HepG2 (cell line): ENCODE measurements around the gene AKR1B15. TPM values are rescaled to one million over a fixed set of nuclear protein-coding genes. Genes with fewer than 3 reads are reported as not detected.
A peak's percentile ranks its signal among the peaks of the same experiment; 100 is the strongest.

Experiments
- ATAC-seq: fragments of 200-7000 bp; cut with Tn5 transposase; 3 replicates; pipeline ENCODE4 v1.9.1; 2020; ENCODE audit warnings: mild to moderate bottlenecking, moderate library complexity
- BruUV-seq: library from RNA; stranded (reverse); fragments of 400-500 nt; replicated peaks from 2 replicates; lab custom pipeline; 2021; lab: Mats Ljungman, UMichigan
- CTCF ChIA-PET: fragments of 300-600 bp; formaldehyde crosslinking; extraction: SDS; loops from one replicate; lab custom pipeline; 2021; ENCODE audit warnings: low total read pairs, inconsistent platforms, low intra/inter-chr PET ratio; lab: Yijun Ruan, JAX
- POLR2A ChIA-PET: fragments of 350-600 bp; sonication (Branson Sonifier 250); formaldehyde crosslinking; loops from one replicate; lab custom pipeline; 2020; ENCODE audit warnings: antibody characterized with exemption, inconsistent platforms; lab: Yijun Ruan, JAX
- DNase-seq: peaks from one replicate; pipeline ENCODE4 v3.0.0-alpha.2; 2015; ENCODE audit warnings: low spot score
- FAIRE-seq: peaks from 3 replicates; lab custom pipeline; 2011; peaks lifted over from hg19 to GRCh38; lab: Jason Lieb, UNC
- H2AFZ ChIP-seq: one replicate; pipeline ENCODE4 v1.6.1; 2011; ENCODE audit warnings: low read length, inconsistent platforms
- H3K27ac ChIP-seq: fragments of 300-600 bp; 3 replicates; pipeline ENCODE4 v1.8.0; 2011; ENCODE audit warnings: mixed run types, mild to moderate bottlenecking, mixed read lengths, low read length, inconsistent platforms; ENCODE audit not compliant: insufficient read depth; ENCODE audit errors: extremely low read length
- H3K27me3 ChIP-seq, 2 experiments: fragments of 200-600 bp in 1 of 2; 2 replicates in 1 of 2; 3 replicates in 1 of 2; pipeline versions ENCODE4 v1.6.0 to v1.8.0; 2011; ENCODE audit warnings: low read length in 2 of 2, mild to moderate bottlenecking in 2 of 2, moderate library complexity in 2 of 2, inconsistent platforms in 1 of 2; ENCODE audit not compliant: insufficient read depth in 2 of 2, control insufficient read depth in 1 of 2
- H3K36me3 ChIP-seq, 2 experiments: fragments of 200-600 bp in 1 of 2; replicated peaks in 1 of 2; 2 replicates in 1 of 2; 3 replicates in 1 of 2; pipeline versions ENCODE4 v1.5.1 to v1.8.0; 2011; ENCODE audit warnings: low read length in 2 of 2, inconsistent platforms in 1 of 2; ENCODE audit not compliant: insufficient read depth in 2 of 2, control insufficient read depth in 1 of 2
- H3K4me1 ChIP-seq: 2 replicates; pipeline ENCODE4 v1.5.1; 2012; ENCODE audit warnings: low read length, inconsistent platforms; ENCODE audit not compliant: insufficient read depth
- H3K4me2 ChIP-seq: 2 replicates; pipeline ENCODE4 v1.6.0; 2011; ENCODE audit warnings: low read depth, low read length, inconsistent platforms
- H3K4me3 ChIP-seq, 3 experiments: fragments of 200-600 bp in 1 of 3; sonication (generic), shearing (Covaris generic) in 1 of 3; replicated peaks in 1 of 3; 2 replicates each; pipeline ENCODE4 v1.5.1; 2011 to 2016; ENCODE audit warnings: low read length in 3 of 3, inconsistent platforms in 2 of 3, low read depth in 2 of 3, mild to moderate bottlenecking in 2 of 3, control low read depth in 1 of 3, mixed read lengths in 1 of 3; ENCODE audit not compliant: insufficient read depth in 1 of 3
- H3K79me2 ChIP-seq: one replicate; pipeline ENCODE4 v1.6.1; 2011; ENCODE audit warnings: low read length, inconsistent platforms; ENCODE audit not compliant: insufficient read depth
- H3K9ac ChIP-seq: 2 replicates; pipeline ENCODE4 v1.6.0; 2011; ENCODE audit warnings: mild to moderate bottlenecking, low read depth, low read length, inconsistent platforms; ENCODE audit not compliant: insufficient read depth
- H3K9me3 ChIP-seq: 2 replicates; pipeline ENCODE4 v1.5.1; 2012; ENCODE audit warnings: mild to moderate bottlenecking, low read length
- H4K20me1 ChIP-seq: 2 replicates; pipeline ENCODE4 v1.6.0; 2011; ENCODE audit warnings: inconsistent platforms, mild to moderate bottlenecking, low read length, moderate library complexity; ENCODE audit not compliant: insufficient read depth
- CEBPB ChIP-seq: IDR thresholded peaks from 2 replicates; pipeline ENCODE4 v1.6.1; 2011; ENCODE audit warnings: low read depth, low read length, improper control_type of control experiment, borderline replicate concordance
- FOXJ3 ChIP-seq: sonication (generic); formaldehyde crosslinking; IDR thresholded peaks from 2 replicates; pipeline ENCODE4 v1.4.0; 2020; ENCODE audit warnings: missing genetic modification reagents, mild to moderate bottlenecking, borderline replicate concordance
- HNRNPL ChIP-seq: fragments of 200-400 bp; formaldehyde crosslinking; IDR thresholded peaks from 2 replicates; pipeline ENCODE4 v1.6.1; 2017; ENCODE audit warnings: mild to moderate bottlenecking, low read depth, low read length
- MXI1 ChIP-seq: IDR thresholded peaks from 3 replicates; pipeline ENCODE4 v1.6.1; 2012; ENCODE audit warnings: low read depth, low read length, inconsistent platforms, borderline replicate concordance
- STAG1 ChIP-seq: sonication (generic); formaldehyde crosslinking; IDR thresholded peaks from 2 replicates; pipeline ENCODE4 v1.4.0; 2020; ENCODE audit warnings: missing genetic modification reagents
- WGBS: methylation state at CpG from one replicate; pipeline ENCODE4 v1.1.6; 2017; ENCODE audit warnings: low lambda C conversion rate; 5-methylcytosine and 5-hydroxymethylcytosine counted together
- in situ Hi-C: cut with HindIII; loops from 2 replicates; pipeline ENCODE4 v1.10.0; 2017; ENCODE audit warnings: low pct_unique_long_range_greater_than_20kb; ENCODE audit not compliant: extremely low pct_ligation_motif_present
- intact Hi-C: fragments of 100-400 bp; cut with micrococcal nuclease; formaldehyde crosslinking; loops from one replicate; pipeline ENCODE4 v1.10.0; 2022; ENCODE audit not compliant: unreplicated experiment
- polyA plus RNA-seq, 8 experiments: library from polyadenylated mRNA; depleted of rRNA in 3 of 8; stranded (reverse) in 7 of 8; unstranded in 1 of 8; fragments of >200 nt; fragmentation: Illumina TruSeq in 4 of 8; extraction: Trizol in 4 of 8; gene quantifications; 2 replicates each; pipeline versions ENCODE4 v1.2.1 to v1.2.3, GENCODE V29; 2011 to 2016; ENCODE audit warnings: low read depth in 4 of 8, missing spikeins in 1 of 8, mixed read lengths in 1 of 8; ENCODE audit not compliant: insufficient read depth in 1 of 8
- total RNA-seq, 5 experiments: library from RNA; depleted of rRNA; stranded (reverse); fragments of >200 nt; fragmentation: Illumina TruSeq; extraction: Trizol; gene quantifications; 2 replicates each; pipeline ENCODE4 v1.2.3, GENCODE V29; 2016; ENCODE audit warnings: low read depth in 1 of 5
- TF ChIP-seq, protein P1 (sequence below): sonication (generic); formaldehyde crosslinking; IDR thresholded peaks from 2 replicates; pipeline ENCODE4 v1.5.0; 2020; ENCODE audit warnings: mild to moderate bottlenecking, missing genetic modification reagents, borderline replicate concordance

Gene AKR1B15
- total and polyA plus RNA-seq, 2 of the 13 experiments (the other 11 are each of a cell fraction or from before 2014, with no cell fraction given), result 0.77 TPM; not detected in 1

DNA sequence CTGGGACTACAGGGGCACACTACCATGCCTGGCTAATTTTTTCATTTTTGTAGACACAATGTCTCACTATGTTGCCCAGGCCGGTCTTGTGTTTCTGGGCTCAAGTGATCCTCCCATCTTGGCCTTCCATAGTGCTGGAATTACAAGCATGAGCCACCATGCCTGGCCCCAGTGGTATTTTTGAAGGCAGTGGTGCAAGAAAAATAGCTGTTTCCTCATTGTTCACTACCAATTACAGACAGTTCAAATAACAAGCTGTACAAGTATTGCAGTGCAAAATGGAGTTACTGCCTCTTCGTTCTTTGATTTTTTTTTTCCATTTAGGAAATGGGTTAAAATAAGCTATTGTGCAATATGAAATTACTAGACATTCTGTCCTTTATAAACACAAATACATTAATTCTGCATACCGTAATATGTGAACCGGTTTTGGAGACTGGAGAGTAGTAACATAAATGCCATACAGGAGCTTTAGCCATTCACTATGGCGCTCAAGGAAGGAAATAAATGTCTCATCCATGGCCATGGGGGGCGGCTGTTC, 62.8 kb downstream of the AKR1B15 start:
- H3K4me1 ChIP-seq, result no peaks in the 10 kb centered on the region
- H3K9ac ChIP-seq, result no peak overlapping the region
- in situ Hi-C loops (no loop called here), intact Hi-C loops (no loop called here)
- no peak overlapping the region for H3K4me3 ChIP-seq
- 37% methylated on average over 6 of the region's 6 CpGs for WGBS
- CTCF ChIA-PET, result no interaction called here
- H3K9me3 ChIP-seq, result no peaks in the 10 kb centered on the region
- peaks cover 0 to under 1% of the 10 kb centered on the region in 2 experiments; a peak in 1 of 5 replicates for H3K27me3 ChIP-seq
- H4K20me1 ChIP-seq, result no peaks in the 10 kb centered on the region
- FAIRE-seq, result no peak
- TF ChIP-seq CEBPB, result peak; percentile 36; the same call in 1 of the 2 replicates
- TF ChIP-seq, protein P1, sequence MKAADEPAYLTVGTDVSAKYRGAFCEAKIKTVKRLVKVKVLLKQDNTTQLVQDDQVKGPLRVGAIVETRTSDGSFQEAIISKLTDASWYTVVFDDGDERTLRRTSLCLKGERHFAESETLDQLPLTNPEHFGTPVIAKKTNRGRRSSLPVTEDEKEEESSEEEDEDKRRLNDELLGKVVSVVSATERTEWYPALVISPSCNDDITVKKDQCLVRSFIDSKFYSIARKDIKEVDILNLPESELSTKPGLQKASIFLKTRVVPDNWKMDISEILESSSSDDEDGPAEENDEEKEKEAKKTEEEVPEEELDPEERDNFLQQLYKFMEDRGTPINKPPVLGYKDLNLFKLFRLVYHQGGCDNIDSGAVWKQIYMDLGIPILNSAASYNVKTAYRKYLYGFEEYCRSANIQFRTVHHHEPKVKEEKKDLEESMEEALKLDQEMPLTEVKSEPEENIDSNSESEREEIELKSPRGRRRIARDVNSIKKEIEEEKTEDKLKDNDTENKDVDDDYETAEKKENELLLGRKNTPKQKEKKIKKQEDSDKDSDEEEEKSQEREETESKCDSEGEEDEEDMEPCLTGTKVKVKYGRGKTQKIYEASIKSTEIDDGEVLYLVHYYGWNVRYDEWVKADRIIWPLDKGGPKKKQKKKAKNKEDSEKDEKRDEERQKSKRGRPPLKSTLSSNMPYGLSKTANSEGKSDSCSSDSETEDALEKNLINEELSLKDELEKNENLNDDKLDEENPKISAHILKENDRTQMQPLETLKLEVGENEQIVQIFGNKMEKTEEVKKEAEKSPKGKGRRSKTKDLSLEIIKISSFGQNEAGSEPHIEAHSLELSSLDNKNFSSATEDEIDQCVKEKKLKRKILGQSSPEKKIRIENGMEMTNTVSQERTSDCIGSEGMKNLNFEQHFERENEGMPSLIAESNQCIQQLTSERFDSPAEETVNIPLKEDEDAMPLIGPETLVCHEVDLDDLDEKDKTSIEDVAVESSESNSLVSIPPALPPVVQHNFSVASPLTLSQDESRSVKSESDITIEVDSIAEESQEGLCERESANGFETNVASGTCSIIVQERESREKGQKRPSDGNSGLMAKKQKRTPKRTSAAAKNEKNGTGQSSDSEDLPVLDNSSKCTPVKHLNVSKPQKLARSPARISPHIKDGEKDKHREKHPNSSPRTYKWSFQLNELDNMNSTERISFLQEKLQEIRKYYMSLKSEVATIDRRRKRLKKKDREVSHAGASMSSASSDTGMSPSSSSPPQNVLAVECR (CRISPR knock-in tag), result no peak
- no peak for TF ChIP-seq MXI1
- H3K79me2 ChIP-seq, result no peaks in the 10 kb centered on the region
- no peaks in the 10 kb centered on the region for H3K36me3 ChIP-seq
- BruUV-seq, result no TSS peak
- no peak overlapping the region for H3K4me2 ChIP-seq
- H3K27ac ChIP-seq, result no peak overlapping the region
- no peak for DNase-seq
- ATAC-seq, result no peak
- POLR2A ChIA-PET, result no interaction called here
- H2AFZ ChIP-seq, result no peak overlapping the region

DNA sequence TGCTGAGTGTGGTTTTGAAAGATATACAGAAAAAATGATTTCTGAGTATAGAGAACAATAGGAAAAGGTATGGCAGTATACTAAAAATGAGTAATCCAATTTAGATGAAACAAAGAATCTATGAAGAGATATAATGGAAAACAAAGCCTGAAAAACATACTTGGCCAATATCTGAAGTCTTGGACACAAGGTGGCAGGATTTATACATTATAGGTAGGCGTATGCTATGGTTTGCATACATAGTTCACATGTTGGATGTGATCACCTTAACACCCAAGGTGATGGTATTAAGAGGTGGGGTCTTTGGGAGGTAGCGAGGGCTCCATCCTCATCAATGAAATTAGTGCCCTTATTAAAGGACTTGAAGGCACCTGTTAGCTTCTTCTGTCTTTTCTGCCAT, 63.3 kb downstream of the AKR1B15 start:
- BruUV-seq, result no TSS peak
- H3K9ac ChIP-seq, result no peak overlapping the region
- no peaks in the 10 kb centered on the region for H3K79me2 ChIP-seq
- no peak overlapping the region for H2AFZ ChIP-seq
- WGBS, result 15% methylated on average over 2 of the region's 2 CpGs
- H3K9me3 ChIP-seq, result no peaks in the 10 kb centered on the region
- TF ChIP-seq HNRNPL (no peak), STAG1 (CRISPR knock-in tag) (peak; percentile 16; the same call in 1 of the 2 replicates), FOXJ3 (no peak)
- in situ Hi-C loops (no loop called here), intact Hi-C loops (no loop called here)
- H4K20me1 ChIP-seq, result no peaks in the 10 kb centered on the region
- H3K4me2 ChIP-seq, result no peak overlapping the region
- H3K4me3 ChIP-seq, result no peak overlapping the region
- ChIA-PET CTCF (no interaction called here), POLR2A (no interaction called here)
- ATAC-seq (no peak), FAIRE-seq (no peak), DNase-seq (no peak)
- H3K4me1 ChIP-seq, result no peaks in the 10 kb centered on the region
- H3K27ac ChIP-seq, result no peak overlapping the region
- 0 out of 5 replicates have a peak, but pooled peaks cover 0 to 5% of the 10 kb centered on the region in 2 experiments for H3K27me3 ChIP-seq
- no peaks in the 10 kb centered on the region for H3K36me3 ChIP-seq
